OCI-LY1 (cell line): ENCODE data around the gene CPA2.

Source experiments
- H2AFZ ChIP-seq: fragments of 200-600 bp; sonication (generic), shearing (Covaris generic); 2 replicates; pipeline ENCODE4 v1.6.0; 2014; ENCODE audit warnings: antibody characterized with exemption, mild to moderate bottlenecking, low read length
- H3F3A ChIP-seq: fragments of 200-600 bp; sonication (generic), shearing (Covaris generic); 2 replicates; pipeline ENCODE4 v1.6.0; 2014; ENCODE audit warnings: mild to moderate bottlenecking, antibody characterized with exemption, low read length, moderate library complexity; ENCODE audit not compliant: insufficient read depth
- H3K27ac ChIP-seq: fragments of 200-600 bp; sonication (generic); 2 replicates; pipeline ENCODE4 v1.5.1; 2014; ENCODE audit warnings: low read length, mixed run types, mild to moderate bottlenecking, low read depth; ENCODE audit not compliant: poor library complexity, severe bottlenecking
- H3K27me3 ChIP-seq: fragments of 200-600 bp; sonication (generic); 2 replicates; pipeline ENCODE4 v1.6.0; 2014; ENCODE audit warnings: antibody characterized with exemption, mild to moderate bottlenecking, low read length, moderate library complexity; ENCODE audit not compliant: insufficient read depth
- H3K36me3 ChIP-seq: fragments of 200-600 bp; sonication (generic); 2 replicates; pipeline ENCODE4 v1.6.1; 2014; ENCODE audit warnings: mild to moderate bottlenecking, antibody characterized with exemption, low read length, moderate library complexity, mixed read lengths; ENCODE audit not compliant: insufficient read depth
- H3K4me1 ChIP-seq: fragments of 200-600 bp; sonication (generic); 2 replicates; pipeline ENCODE4 v1.5.1; 2014; ENCODE audit warnings: mild to moderate bottlenecking, low read length, moderate library complexity; ENCODE audit not compliant: insufficient read depth, severe bottlenecking
- H3K4me2 ChIP-seq: fragments of 200-600 bp; sonication (generic), shearing (Covaris generic); 2 replicates; pipeline ENCODE4 v1.6.1; 2014; ENCODE audit warnings: low read length
- H3K4me3 ChIP-seq: fragments of 200-600 bp; sonication (generic); 2 replicates; pipeline ENCODE4 v1.5.1; 2014; ENCODE audit warnings: low read length, low read depth, mild to moderate bottlenecking, mixed read lengths; ENCODE audit not compliant: poor library complexity, severe bottlenecking
- H3K79me2 ChIP-seq: fragments of 200-600 bp; shearing (Covaris generic); 2 replicates; pipeline ENCODE4 v1.6.1; 2016; ENCODE audit warnings: mixed run types, low read length, mixed read lengths; ENCODE audit not compliant: insufficient read depth
- H3K9ac ChIP-seq: fragments of 200-600 bp; sonication (generic), shearing (Covaris generic); 2 replicates; pipeline ENCODE4 v1.6.1; 2014; ENCODE audit warnings: mild to moderate bottlenecking, low read length, mixed read lengths
- H3K9me2 ChIP-seq: fragments of 200-600 bp; sonication (generic), shearing (Covaris generic); 2 replicates; pipeline ENCODE4 v1.6.1; 2014; ENCODE audit warnings: low read depth, mild to moderate bottlenecking, low read length, mixed read lengths
- H3K9me3 ChIP-seq: fragments of 200-600 bp; shearing (Covaris generic); 2 replicates; pipeline ENCODE4 v1.6.1; 2014; ENCODE audit warnings: low read length, mixed read lengths
- H4K20me1 ChIP-seq: fragments of 200-600 bp; sonication (generic), shearing (Covaris generic); 2 replicates; pipeline ENCODE4 v1.6.0; 2016; ENCODE audit warnings: mild to moderate bottlenecking, low read length; ENCODE audit not compliant: insufficient read depth
- EZH2 ChIP-seq: fragments of 200-600 bp; sonication (generic), shearing (Covaris generic); IDR thresholded peaks from 2 replicates; pipeline ENCODE4 v1.8.0; 2017; ENCODE audit warnings: borderline replicate concordance, mixed run types, mild to moderate bottlenecking, antibody characterized with exemption, low read length, moderate library complexity, mixed read lengths
- TF ChIP-seq, protein P1 (sequence below): fragments of 200-600 bp; sonication (generic), shearing (Covaris generic); IDR thresholded peaks from 2 replicates; pipeline ENCODE4 v1.5.1; 2017; ENCODE audit warnings: mild to moderate bottlenecking, antibody characterized with exemption, low read length, moderate library complexity, mixed read lengths

The CPA2 gene

GRCh38 chr7:130297628-130298543 is 31.2 kb downstream of the CPA2 start:
- no peaks in the 10 kb centered on the region for H3K9me2 ChIP-seq
- H3K27me3 ChIP-seq = peaks cover 16% of the 10 kb centered on the region
- H3K4me3 ChIP-seq = no peak overlapping the region
- no peak overlapping the region for H3K9ac ChIP-seq
- H3K4me2 ChIP-seq = no peak overlapping the region
- no peak overlapping the region for H2AFZ ChIP-seq
- no peaks in the 10 kb centered on the region for H3F3A ChIP-seq
- TF ChIP-seq EZH2 = no peak
- TF ChIP-seq, protein P1, sequence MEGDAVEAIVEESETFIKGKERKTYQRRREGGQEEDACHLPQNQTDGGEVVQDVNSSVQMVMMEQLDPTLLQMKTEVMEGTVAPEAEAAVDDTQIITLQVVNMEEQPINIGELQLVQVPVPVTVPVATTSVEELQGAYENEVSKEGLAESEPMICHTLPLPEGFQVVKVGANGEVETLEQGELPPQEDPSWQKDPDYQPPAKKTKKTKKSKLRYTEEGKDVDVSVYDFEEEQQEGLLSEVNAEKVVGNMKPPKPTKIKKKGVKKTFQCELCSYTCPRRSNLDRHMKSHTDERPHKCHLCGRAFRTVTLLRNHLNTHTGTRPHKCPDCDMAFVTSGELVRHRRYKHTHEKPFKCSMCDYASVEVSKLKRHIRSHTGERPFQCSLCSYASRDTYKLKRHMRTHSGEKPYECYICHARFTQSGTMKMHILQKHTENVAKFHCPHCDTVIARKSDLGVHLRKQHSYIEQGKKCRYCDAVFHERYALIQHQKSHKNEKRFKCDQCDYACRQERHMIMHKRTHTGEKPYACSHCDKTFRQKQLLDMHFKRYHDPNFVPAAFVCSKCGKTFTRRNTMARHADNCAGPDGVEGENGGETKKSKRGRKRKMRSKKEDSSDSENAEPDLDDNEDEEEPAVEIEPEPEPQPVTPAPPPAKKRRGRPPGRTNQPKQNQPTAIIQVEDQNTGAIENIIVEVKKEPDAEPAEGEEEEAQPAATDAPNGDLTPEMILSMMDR = no peak
- H3K36me3 ChIP-seq = no peaks in the 10 kb centered on the region; the same call in 1 of the 2 replicates
- H3K9me3 ChIP-seq = peaks cover 2% of the 10 kb centered on the region; the same call in 1 of the 2 replicates
- H3K27ac ChIP-seq = no peak overlapping the region
- no peaks in the 10 kb centered on the region for H3K79me2 ChIP-seq
- peaks cover 10% of the 10 kb centered on the region for H3K4me1 ChIP-seq
- H4K20me1 ChIP-seq = no peaks in the 10 kb centered on the region

GRCh38 chr7:130298544-130299326 is 32.1 kb downstream of the CPA2 start:
- no peak overlapping the region for H3K27ac ChIP-seq
- no peaks in the 10 kb centered on the region for H3F3A ChIP-seq
- H3K27me3 ChIP-seq = peaks cover 16% of the 10 kb centered on the region
- H2AFZ ChIP-seq = no peak overlapping the region
- no peaks in the 10 kb centered on the region for H4K20me1 ChIP-seq
- no peak overlapping the region for H3K4me3 ChIP-seq
- H3K36me3 ChIP-seq = no peaks in the 10 kb centered on the region; the same call in 1 of the 2 replicates
- H3K9me2 ChIP-seq = no peaks in the 10 kb centered on the region
- H3K9ac ChIP-seq = no peak overlapping the region
- no peaks in the 10 kb centered on the region for H3K79me2 ChIP-seq
- no peak overlapping the region for H3K4me2 ChIP-seq
- H3K9me3 ChIP-seq = peaks cover 2% of the 10 kb centered on the region; the same call in 1 of the 2 replicates
- TF ChIP-seq EZH2 = no peak
- TF ChIP-seq, protein P1 = no peak
- H3K4me1 ChIP-seq = peaks cover 2% of the 10 kb centered on the region

DNA sequence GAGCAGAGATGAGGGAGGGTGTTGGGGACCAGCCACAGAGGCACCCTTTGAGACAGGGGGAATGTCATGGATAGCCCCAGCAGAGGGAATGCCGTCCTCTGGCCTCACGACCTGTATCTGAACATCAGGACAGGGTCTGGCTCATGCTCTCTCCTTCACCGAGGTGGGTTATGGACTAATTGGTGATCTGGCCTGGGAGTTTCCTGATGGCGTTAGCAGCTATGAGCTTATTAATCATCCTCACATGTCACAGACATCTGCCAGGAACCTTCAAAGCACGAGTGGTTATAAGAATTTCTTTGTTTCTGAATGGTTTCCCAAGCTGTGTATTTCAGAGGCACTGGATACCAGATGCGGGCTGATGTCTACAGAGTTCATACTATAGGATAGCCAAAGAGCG is 33.2 kb downstream of the CPA2 start:
- Histone ChIP-seq H3K36me3 (no peaks in the 10 kb centered on the region), H3K27ac (no peak overlapping the region), H3K27me3 (peaks cover 16% of the 10 kb centered on the region), H2AFZ (no peak overlapping the region), H3K4me1 (no peaks in the 10 kb centered on the region), H3K9ac (no peak overlapping the region), H3K9me2 (no peaks in the 10 kb centered on the region), H3K4me3 (no peak overlapping the region), H3K9me3 (no peaks in the 10 kb centered on the region), H3K79me2 (no peaks in the 10 kb centered on the region), H3F3A (no peaks in the 10 kb centered on the region), H3K4me2 (no peak overlapping the region), H4K20me1 (no peaks in the 10 kb centered on the region)
- TF ChIP-seq, protein P1 = no peak
- no peak for TF ChIP-seq EZH2
